Stimulated activated CD8-positive, alpha-beta memory T cell treated with anti-CD3 and anti-CD28 coated beads, Interleukin-4, amount 100 ng/mL, for 1 hour (primary cell): ENCODE results near the gene SNX25.

Experiments used
- DNase-seq, 2 donors: peaks; one replicate each; pipeline ENCODE4 v3.0.0-alpha.2; 2020; ENCODE audit warnings: low read depth in 2 of 2, low spot score in 1 of 2

SNX25 gene

GRCh38 chr4:185259719-185260118 lies 50.3 kb downstream of the SNX25 start:
- no peak for DNase-seq

GRCh38 chr4:185261946-185262345 lies 52.5 kb downstream of the SNX25 start:
- DNase-seq = no peak

DNA sequence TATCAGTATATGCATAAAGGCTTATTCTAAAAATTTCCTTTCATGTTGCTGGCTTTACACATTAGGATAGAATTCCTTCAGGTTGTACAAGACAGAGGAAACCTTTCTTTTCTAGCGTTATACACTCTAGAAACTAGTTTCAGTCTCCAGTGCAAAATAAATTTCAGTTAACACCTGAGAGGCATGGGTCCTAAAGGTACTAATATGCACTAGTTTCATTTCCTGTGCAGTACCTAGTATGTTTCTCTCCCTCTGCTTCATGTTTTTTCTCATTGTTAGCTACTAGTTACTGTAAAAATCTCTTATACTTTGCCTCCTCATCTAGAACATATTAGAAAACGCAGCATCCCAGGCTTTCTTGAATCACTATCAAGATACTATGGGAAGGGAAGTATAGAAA lies 54.0 kb downstream of the SNX25 start:
- DNase-seq = no peak

DNA sequence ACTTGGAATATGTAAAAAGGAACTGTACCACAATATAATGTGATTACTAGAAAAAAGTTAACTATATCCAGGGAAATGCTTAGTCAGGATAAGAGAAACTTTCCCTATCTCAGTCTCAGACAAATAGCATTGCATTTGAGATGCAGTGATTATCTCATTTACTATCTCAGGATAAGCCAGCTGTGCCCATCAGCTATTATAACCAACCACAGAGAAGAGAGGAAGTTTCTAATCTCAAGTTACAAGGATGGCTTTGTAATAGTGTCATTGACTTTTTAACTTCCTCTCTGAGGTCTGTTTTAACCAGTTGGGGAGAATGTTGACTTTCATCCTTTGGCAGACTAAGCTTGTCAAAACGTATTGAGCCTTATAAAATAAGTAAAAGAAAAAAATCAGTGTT lies 56.5 kb downstream of the SNX25 start:
- no peak for DNase-seq

GRCh38 chr4:185269286-185269685 lies 59.9 kb downstream of the SNX25 start:
- DNase-seq = no peak

GRCh38 chr4:185270037-185270436 lies 60.6 kb downstream of the SNX25 start:
- DNase-seq = no peak

DNA sequence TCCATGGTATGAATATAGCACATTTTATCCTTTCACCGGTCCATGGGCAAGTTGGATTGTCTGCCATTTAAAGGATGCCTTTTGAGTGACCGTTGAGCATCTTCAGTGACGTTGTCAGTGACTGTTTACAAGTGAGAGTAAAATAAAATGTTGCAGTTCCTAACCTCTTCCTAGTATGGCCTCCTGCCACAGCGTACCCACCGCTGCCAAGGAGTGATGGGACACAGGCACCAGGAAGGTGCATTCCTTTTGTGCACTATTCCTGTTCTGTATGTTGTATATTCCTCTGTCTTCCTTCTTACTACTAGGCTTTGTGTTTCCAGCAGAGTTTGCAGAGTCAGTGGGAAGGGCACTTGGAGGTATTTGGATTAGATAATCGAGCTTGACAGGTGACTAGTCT lies 61.5 kb downstream of the SNX25 start:
- no peak for DNase-seq

DNA sequence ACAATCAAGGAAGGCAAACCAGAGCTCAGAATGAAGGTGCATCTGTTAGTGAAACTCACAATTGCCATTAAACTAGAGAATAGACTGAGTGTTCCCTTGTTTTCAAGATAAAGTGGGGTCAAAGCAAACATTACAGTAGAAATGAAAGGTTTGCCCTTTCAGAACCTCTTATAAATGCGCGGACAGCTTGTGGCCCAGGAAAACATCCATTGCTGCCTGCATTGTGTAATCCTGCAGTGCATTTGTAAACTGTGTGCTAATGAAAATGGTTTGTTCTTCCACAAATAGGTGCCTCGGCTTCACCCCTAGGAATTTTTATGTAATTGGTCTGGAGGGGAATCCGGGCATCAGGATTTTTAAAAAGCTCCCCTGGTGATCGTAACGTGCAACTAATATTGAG lies 62.8 kb downstream of the SNX25 start:
- DNase-seq = no peak

GRCh38 chr4:185275501-185275900 lies 66.1 kb downstream of the SNX25 start:
- no peak for DNase-seq

DNA sequence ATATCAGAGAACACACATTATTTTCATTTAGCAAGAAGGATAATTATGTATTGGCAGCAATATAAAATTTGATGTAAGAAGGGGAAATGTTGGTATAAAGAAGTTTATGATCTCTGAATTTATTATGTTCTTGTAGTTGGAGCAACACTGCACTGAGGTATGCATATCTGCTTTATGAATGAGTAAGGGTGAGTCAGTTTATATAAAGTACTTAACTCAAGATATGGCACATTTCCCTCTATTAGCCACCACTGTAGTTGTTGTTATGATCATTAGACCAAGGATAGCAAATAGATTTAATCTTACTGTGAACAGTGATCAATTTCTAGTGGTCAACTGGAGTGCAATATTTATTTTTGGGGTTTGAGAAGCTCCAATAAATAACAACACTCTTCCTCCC lies 66.6 kb downstream of the SNX25 start:
- DNase-seq = no peak

DNA sequence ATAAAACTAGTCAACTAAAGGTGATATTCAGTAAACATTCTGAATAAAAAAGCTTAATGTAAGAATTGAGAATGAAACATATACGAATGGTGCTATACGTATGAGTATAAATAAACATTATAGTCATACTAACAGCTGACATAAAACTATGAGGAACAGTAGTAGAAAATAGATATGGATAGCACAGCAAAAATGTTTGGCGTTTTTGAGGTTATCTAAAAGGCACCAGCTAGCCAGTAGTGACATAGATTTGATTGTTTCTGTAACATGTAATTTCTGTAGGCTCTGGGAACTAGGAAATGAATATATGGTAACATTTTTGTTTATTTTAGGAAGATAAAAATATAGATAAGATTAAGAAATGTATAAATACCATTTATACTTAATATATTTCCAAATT lies 69.3 kb downstream of the SNX25 start:
- no peak for DNase-seq

DNA sequence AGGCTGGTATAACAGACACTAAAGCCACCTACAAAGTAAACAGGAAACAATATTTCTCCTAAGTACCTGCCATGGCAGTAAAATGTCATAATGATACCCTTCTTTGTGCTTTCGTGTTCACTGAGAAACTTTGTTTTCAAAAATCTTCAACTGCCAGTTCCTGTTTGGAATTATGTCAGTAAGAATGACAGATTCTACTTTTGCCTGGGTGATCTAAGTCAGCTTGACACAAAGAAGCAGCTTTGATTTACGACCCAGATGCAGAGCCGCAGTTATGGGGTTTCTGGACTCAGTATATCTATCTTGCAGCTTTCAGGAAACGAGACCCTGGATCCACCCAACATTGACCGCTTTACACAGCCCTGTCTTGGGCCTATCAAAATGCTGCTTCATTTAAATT lies 71.2 kb downstream of the SNX25 start:
- no peak for DNase-seq

- DNase-seq = no peak
Measured at GRCh38 chr4:185282968-185283367, 73.6 kb downstream of the SNX25 start.

- DNase-seq = no peak
Measured at GRCh38 chr4:185283723-185284122, 74.3 kb downstream of the SNX25 start.

DNA sequence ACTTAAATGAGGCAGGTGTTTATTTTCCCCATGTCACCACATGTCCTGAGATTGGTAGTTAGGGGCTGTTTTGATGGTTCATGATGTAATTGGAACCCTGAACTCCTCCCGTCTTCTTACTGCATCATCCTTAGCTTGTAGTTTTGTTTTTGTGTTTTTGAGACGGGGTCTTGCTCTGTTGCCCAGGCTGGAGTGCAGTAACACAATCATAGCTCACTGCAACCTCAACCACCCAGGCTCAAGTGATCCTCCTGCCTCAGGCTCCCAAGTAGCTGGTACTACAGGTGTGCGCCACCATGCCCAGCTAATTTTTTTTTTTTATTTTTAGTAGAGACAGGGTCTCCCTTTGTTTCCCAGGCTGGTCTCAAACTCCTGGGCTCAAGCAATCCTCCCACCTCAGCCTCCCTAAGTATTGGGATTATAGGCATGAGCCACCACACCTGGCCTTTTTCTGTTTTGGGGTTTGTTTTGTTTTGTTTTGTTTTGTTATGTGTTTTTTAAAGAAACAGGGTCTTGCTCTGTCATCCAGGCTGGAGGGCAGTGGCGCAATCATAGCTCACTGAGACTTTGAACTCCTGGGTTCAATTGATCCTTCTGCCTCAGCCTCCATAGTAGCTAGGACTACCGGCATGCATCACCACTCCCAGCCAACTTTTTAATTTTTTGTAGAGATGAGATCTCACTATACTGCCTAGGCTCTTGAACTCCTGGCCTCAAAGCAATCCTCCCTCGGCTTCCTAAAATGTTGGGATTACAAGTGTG lies 76.4 kb downstream of the SNX25 start:
- DNase-seq = no peak

- no peak for DNase-seq
Measured at GRCh38 chr4:185286571-185286970, 77.2 kb downstream of the SNX25 start.

DNA sequence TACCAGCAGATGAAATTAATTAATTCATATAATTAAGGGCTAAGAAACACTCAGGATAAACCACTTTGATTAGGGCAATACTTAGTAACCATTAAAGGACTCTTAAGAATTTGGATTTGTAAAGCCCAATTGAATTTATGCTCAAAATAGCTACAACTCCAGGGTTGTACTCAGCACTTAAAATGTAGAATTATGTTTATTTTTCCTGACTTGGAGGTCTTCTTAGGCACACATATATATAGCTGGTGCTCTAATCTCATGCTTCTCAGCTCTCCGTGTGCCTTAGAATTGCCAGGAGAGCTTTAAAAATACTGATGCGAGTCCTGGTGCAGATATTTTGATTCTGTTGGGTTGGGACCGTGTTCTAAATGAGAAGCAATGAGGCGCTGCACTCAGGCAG lies 77.6 kb downstream of the SNX25 start:
- DNase-seq = no peak

GRCh38 chr4:185290018-185290607 lies 80.7 kb downstream of the SNX25 start:
- no peak for DNase-seq

GRCh38 chr4:185290656-185291055 lies 81.3 kb downstream of the SNX25 start:
- DNase-seq = no peak

DNA sequence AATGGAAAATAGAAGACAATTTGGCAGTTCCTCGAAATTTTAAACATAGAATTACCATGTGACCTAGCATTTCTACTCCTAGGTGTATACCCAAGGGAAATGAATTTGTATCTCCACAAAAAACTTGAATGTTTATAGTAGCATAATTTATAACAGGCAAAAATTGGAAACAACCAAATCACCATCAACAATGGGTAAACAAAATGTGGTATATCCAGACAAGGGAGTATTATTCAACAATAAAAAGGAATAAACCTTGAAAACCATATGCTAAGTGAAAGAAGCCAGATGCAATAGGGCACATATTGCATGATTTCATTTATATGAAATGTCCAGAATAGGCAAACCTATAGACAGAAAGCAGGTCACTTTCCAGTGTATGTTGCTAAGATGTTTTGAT lies 83.8 kb downstream of the SNX25 start:
- DNase-seq = no peak

DNA sequence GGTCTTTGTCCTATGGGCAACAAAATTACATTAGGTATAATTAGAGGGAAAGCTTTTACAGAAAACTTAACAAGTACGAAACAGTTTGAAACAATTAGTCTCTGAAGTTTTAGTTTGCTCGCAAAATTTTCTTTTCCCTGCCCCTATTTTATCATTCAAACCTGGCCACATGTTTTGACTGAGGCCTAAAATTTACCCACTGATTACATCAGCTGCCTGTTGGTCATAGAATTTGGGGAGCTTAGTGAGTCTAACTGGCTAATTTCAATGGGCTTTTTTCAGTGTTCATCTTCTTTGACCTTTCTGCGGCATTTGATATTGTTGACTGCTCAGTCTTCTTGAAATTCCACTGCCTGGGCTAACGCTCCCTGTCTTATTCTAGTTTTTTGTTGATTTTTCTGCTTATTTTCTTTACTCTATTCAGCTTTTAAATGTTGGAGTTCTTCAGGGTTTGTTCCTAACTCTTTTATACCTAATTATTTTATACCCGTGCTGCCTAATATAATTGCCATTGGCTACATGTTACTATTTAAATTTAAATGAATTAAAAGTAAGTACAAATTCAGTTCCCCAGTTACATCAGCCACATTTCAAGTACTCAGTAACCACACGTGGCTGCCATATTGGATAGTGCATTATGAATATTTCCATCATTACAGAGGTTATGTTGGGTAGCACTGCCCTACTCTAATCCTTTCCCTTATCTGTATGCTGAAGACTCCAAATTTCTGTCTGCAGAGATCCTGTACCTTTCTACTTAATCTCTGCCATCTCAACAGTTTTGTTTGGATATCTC lies 87.5 kb downstream of the SNX25 start:
- DNase-seq = no peak

- no peak for DNase-seq
Measured at GRCh38 chr4:185298728-185299430, 89.5 kb downstream of the SNX25 start.
